ENCODE data around the gene RAB22A.

Gene RAB22A

DNA sequence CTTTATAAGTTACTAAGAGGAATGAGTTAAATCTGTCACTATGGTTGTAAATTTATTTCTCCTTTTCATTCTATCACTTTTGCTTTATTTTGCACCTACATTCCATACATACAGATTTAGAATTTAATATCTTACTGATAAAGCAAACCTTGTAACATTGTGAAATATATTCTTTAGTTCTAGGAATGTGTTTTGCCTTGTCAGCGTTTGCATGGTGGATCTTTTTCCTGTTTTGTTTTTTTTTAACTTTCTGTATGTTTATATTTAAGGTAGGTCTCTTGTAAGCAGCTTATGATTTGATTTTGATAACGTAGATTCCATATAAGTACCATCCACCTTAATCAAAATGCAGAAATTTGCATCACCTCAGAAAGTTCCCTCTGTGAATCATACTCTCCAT, 16.4 kb downstream of the RAB22A start:
- Histone ChIP-seq H3K36me3 (ENCODE audit: insufficient read depth, low read length) (no peaks in the 10 kb centered on the region), H3K9ac (ENCODE audit: insufficient read length) (no peak overlapping the region), H3K27ac (0 out of 2 replicates have a peak overlapping the region, but pooled peaks have one; percentile 28), H3K9me3 (ENCODE audit: low read depth, low read length) (no peaks in the 10 kb centered on the region), H3K4me3 (no peak overlapping the region)
- DNase-seq (ENCODE audit: low read depth, low spot score): no peak
- no peak for TF ChIP-seq EZH2 (IDR thresholded peaks at IDR 0.05)
- TF ChIP-seq FOXP2 (optimal IDR thresholded peaks at IDR 0.05; ENCODE audit: control extremely low read depth, extremely low read length, insufficient read depth): no peak
- no peak for TF ChIP-seq POLR2AphosphoS5 (IDR thresholded peaks at IDR 0.05; ENCODE audit: borderline replicate concordance, low read depth, low read length)

DNA sequence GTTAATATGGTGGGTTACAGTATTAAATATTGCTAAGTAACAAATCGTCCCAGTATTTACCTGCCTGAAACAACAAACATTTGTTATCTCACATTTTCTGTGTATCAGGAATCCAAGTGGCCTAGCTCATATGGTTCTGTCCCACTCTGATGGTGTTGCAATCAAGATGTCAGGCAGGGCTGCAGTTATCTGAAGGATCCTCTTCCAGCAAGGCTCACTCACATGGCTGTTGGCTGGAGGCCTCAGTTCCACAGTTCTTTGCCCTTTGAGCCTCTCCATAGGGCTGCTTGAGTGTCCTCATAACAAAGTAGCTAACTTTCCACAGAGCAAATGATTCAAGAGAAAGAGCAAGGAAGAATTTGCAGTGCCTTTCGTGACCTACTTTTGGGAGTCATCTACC, 17.7 kb downstream of the RAB22A start:
- H3K4me3 ChIP-seq: no peak overlapping the region
- no peak for TF ChIP-seq FOXP2 (optimal IDR thresholded peaks at IDR 0.05; ENCODE audit: control extremely low read depth, extremely low read length, insufficient read depth)
- TF ChIP-seq EZH2 (IDR thresholded peaks at IDR 0.05): no peak
- TF ChIP-seq POLR2AphosphoS5 (IDR thresholded peaks at IDR 0.05; ENCODE audit: borderline replicate concordance, low read depth, low read length): no peak
- H3K9me3 ChIP-seq (ENCODE audit: low read depth, low read length): no peaks in the 10 kb centered on the region
- H3K36me3 ChIP-seq (ENCODE audit: insufficient read depth, low read length): no peaks in the 10 kb centered on the region; the same call in 1 of the 2 replicates
- no peak overlapping the region for H3K27ac ChIP-seq
- no peak for DNase-seq (ENCODE audit: low read depth, low spot score)
- H3K9ac ChIP-seq (ENCODE audit: insufficient read length): no peak overlapping the region

DNA sequence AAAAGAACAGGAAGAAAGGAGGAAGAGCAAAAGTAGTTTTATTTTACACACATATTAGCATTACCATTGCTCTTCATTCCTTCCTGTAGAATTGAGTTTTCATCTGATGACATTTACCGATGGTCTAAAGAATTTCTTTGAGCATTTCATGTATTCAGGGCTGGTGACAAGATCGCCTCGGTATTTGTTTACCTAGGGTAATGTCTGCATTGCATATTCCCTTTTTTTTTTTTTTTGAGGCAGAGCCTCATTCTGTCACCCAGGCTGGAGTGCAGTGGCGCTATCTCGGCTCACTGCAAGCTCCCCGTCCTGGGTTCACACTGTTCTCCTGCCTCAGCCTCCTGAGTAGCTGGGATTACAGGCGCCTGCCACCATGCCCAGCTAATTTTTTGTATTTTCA, 19.3 kb downstream of the RAB22A start:
- H3K36me3 ChIP-seq (ENCODE audit: insufficient read depth, low read length): no peaks in the 10 kb centered on the region; the same call in 1 of the 2 replicates
- H3K9me3 ChIP-seq (ENCODE audit: low read depth, low read length): no peaks in the 10 kb centered on the region
- DNase-seq (ENCODE audit: low read depth, low spot score): no peak
- H3K9ac ChIP-seq (ENCODE audit: insufficient read length): no peak overlapping the region
- H3K27ac ChIP-seq: no peak overlapping the region
- TF ChIP-seq POLR2AphosphoS5 (IDR thresholded peaks at IDR 0.05; ENCODE audit: borderline replicate concordance, low read depth, low read length) (no peak), EZH2 (IDR thresholded peaks at IDR 0.05) (no peak), FOXP2 (optimal IDR thresholded peaks at IDR 0.05; ENCODE audit: control extremely low read depth, extremely low read length, insufficient read depth) (no peak)
- no peak overlapping the region for H3K4me3 ChIP-seq

DNA sequence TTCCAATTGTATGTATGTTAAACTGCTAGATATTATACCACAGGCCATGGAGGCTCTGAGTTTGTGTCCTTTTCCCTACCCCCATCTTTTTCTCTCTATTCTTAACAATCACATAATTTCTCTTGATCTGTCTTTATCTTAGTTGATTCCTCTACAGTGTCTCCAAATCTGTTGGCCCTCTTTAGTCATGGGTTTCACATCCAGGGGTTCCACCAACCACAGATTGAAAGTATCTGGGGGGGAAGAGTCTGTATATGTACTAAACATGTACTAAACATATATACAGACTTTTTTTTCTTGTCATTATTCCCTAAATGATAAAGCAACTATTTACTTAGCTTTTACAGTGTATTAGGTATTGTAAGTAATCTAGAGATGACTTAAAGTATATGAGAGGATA, 20.2 kb downstream of the RAB22A start:
- Histone ChIP-seq H3K27ac (no peak overlapping the region), H3K9ac (ENCODE audit: insufficient read length) (no peak overlapping the region)

DNA sequence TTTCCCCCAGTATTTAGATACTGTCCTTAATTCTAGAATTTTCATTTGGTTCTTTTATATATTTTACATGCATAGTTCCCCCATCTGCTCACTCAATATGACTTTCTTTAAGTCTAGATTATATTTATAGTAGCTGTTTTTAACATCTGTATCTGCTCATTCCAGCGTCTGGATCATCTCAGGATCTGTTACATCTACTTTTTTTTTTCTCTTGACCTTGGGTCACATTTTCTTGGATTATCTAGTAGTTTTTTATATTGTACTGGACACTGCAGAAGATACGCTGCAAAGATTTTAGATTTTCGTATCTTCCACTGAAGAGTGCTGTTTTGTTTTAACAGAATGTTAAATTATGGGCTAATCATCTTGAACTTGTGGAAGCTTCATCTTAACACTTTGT, 20.7 kb downstream of the RAB22A start:
- Histone ChIP-seq H3K27ac (no peak overlapping the region), H3K4me3 (no peak overlapping the region), H3K36me3 (ENCODE audit: insufficient read depth, low read length) (no peaks in the 10 kb centered on the region; the same call in 1 of the 2 replicates), H3K9me3 (ENCODE audit: low read depth, low read length) (no peaks in the 10 kb centered on the region), H3K9ac (ENCODE audit: insufficient read length) (no peak overlapping the region)
- no peak for TF ChIP-seq EZH2 (IDR thresholded peaks at IDR 0.05)
- no peak for TF ChIP-seq FOXP2 (optimal IDR thresholded peaks at IDR 0.05; ENCODE audit: control extremely low read depth, extremely low read length, insufficient read depth)
- no peak for TF ChIP-seq POLR2AphosphoS5 (IDR thresholded peaks at IDR 0.05; ENCODE audit: borderline replicate concordance, low read depth, low read length)
- no peak for DNase-seq (ENCODE audit: low read depth, low spot score)

More for the DNA sequence above, 20.2 kb downstream of the RAB22A start:
- Histone ChIP-seq H3K9me3 (ENCODE audit: low read depth, low read length) (no peaks in the 10 kb centered on the region), H3K36me3 (ENCODE audit: insufficient read depth, low read length) (no peaks in the 10 kb centered on the region; the same call in 1 of the 2 replicates), H3K4me3 (no peak overlapping the region)
- no peak for DNase-seq (ENCODE audit: low read depth, low spot score)
- no peak for TF ChIP-seq POLR2AphosphoS5 (IDR thresholded peaks at IDR 0.05; ENCODE audit: borderline replicate concordance, low read depth, low read length)
- TF ChIP-seq EZH2 (IDR thresholded peaks at IDR 0.05): no peak
- no peak for TF ChIP-seq FOXP2 (optimal IDR thresholded peaks at IDR 0.05; ENCODE audit: control extremely low read depth, extremely low read length, insufficient read depth)

DNA sequence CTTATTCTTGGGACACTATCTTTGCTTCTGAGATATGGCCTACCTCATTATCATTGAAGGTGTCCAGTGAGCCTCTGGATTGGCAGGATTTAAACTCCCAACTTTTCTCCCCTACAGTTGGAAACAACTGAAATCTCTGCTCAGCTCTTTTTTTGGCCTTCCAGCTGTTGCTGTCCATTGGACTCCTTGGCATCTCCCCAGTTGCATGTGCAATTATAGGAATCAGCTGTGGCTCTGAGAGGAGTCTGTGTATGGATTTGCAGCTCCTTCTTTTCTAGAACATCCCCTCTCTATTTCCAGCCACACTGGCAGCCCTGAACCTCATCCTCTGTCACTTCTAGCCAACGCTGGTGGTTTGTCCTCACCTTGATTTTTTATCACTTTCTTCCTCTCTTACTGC, 21.2 kb downstream of the RAB22A start:
- H3K36me3 ChIP-seq (ENCODE audit: insufficient read depth, low read length): no peaks in the 10 kb centered on the region; the same call in 1 of the 2 replicates
- DNase-seq (ENCODE audit: low read depth, low spot score): no peak
- no peak overlapping the region for H3K4me3 ChIP-seq
- no peak overlapping the region for H3K27ac ChIP-seq
- H3K9me3 ChIP-seq (ENCODE audit: low read depth, low read length): no peaks in the 10 kb centered on the region
- no peak for TF ChIP-seq EZH2 (IDR thresholded peaks at IDR 0.05)
- TF ChIP-seq FOXP2 (optimal IDR thresholded peaks at IDR 0.05; ENCODE audit: control extremely low read depth, extremely low read length, insufficient read depth): no peak
- no peak for TF ChIP-seq POLR2AphosphoS5 (IDR thresholded peaks at IDR 0.05; ENCODE audit: borderline replicate concordance, low read depth, low read length)
- no peak overlapping the region for H3K9ac ChIP-seq (ENCODE audit: insufficient read length)

DNA sequence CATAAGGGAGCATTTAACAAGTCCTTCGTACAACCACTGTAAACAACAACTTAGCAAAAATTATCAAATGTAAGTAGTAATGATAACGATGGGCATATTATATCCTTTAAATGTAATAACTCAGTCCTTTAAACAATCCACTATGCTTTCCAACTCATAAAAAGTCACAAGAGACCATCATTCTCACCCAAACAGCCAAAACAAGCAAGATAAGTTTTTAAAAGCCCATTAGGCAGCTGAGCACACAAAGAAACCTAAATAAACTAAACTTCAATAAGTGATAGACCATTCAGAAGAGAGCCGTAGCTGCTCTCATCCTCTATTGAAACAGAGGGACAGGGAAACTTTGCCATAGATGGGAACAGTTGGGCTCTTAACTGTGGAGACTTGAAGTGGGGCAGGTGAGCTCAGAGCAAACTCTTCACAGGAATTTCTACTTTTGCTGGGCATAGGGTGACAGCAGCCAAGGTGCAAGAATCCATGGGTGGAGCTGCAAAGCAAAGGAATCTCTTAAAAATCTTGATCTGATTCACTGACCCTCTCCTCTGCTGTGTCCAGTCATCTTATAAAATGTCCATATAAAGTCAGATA, 22.5 kb downstream of the RAB22A start:
- H3K9ac ChIP-seq (ENCODE audit: insufficient read length): no peak overlapping the region
- no peak for DNase-seq (ENCODE audit: low read depth, low spot score)
- no peak for TF ChIP-seq EZH2 (IDR thresholded peaks at IDR 0.05)
- no peak for TF ChIP-seq POLR2AphosphoS5 (IDR thresholded peaks at IDR 0.05; ENCODE audit: borderline replicate concordance, low read depth, low read length)
- no peak for TF ChIP-seq FOXP2 (optimal IDR thresholded peaks at IDR 0.05; ENCODE audit: control extremely low read depth, extremely low read length, insufficient read depth)

DNA sequence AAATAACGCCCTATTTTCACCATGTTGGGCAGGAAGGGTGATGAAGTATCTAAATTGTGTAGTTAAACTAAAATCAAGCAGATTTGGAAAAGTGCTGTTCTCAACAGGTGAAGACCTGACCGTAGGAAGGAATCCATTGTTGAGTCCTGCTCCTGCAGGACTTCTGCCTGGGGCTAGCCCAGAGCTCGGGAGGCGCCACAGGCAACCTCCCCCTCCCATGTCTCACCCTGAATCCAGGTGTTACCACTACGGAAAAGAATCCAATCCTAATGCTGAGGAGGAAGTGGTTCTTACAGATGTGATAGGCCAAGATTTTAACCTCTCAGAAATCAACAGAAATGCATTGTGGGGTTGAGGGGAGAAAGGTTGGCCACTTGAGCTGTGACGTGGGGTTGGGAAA, 30.2 kb downstream of the RAB22A start:
- Histone ChIP-seq H3K9ac (ENCODE audit: insufficient read length) (no peak overlapping the region), H3K9me3 (ENCODE audit: low read depth, low read length) (no peaks in the 10 kb centered on the region), H3K27ac (no peak overlapping the region), H3K4me3 (no peak overlapping the region), H3K36me3 (ENCODE audit: insufficient read depth, low read length) (no peaks in the 10 kb centered on the region)
- TF ChIP-seq EZH2 (IDR thresholded peaks at IDR 0.05): no peak
- no peak for TF ChIP-seq POLR2AphosphoS5 (IDR thresholded peaks at IDR 0.05; ENCODE audit: borderline replicate concordance, low read depth, low read length)
- no peak for TF ChIP-seq FOXP2 (optimal IDR thresholded peaks at IDR 0.05; ENCODE audit: control extremely low read depth, extremely low read length, insufficient read depth)
- DNase-seq (ENCODE audit: low read depth, low spot score): no peak

More for the DNA sequence above, 22.5 kb downstream of the RAB22A start:
- Histone ChIP-seq H3K9me3 (ENCODE audit: low read depth, low read length) (no peaks in the 10 kb centered on the region), H3K4me3 (no peak overlapping the region), H3K27ac (no peak overlapping the region), H3K36me3 (ENCODE audit: insufficient read depth, low read length) (no peaks in the 10 kb centered on the region; the same call in 1 of the 2 replicates)

DNA sequence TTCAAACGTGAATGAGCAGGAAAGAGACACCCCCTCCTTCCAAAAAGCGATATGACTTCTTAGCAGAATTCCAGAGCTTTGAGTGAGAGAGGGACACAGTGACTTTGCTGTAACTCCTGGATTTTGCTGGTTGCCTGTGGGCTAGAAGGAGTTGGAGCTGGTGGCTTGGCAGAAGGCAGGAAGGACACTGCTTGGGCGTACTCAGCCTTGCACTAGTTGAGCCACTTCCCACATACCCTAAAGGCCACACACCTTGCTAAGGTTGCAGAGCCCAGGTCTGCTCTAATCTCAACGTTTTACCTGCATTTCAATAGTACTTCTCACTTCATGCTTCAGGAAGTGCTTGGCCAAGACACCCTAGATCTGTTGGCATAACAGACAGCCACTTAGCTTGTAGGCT, 30.6 kb downstream of the RAB22A start:
- no peak overlapping the region for H3K9ac ChIP-seq (ENCODE audit: insufficient read length)
- H3K36me3 ChIP-seq (ENCODE audit: insufficient read depth, low read length): no peaks in the 10 kb centered on the region
- no peaks in the 10 kb centered on the region for H3K9me3 ChIP-seq (ENCODE audit: low read depth, low read length)
- TF ChIP-seq POLR2AphosphoS5 (IDR thresholded peaks at IDR 0.05; ENCODE audit: borderline replicate concordance, low read depth, low read length): no peak
- H3K4me3 ChIP-seq: no peak overlapping the region
- H3K27ac ChIP-seq: no peak overlapping the region
- DNase-seq (ENCODE audit: low read depth, low spot score): no peak
